Measurements from ENCODE around the gene TMEM179. TPM values are rescaled to one million over a fixed set of nuclear protein-coding genes. Genes with fewer than 3 reads are reported as not detected.

The TMEM179 gene
- total RNA-seq, 1 experiment from 2014 or later, result 11.4 TPM

DNA sequence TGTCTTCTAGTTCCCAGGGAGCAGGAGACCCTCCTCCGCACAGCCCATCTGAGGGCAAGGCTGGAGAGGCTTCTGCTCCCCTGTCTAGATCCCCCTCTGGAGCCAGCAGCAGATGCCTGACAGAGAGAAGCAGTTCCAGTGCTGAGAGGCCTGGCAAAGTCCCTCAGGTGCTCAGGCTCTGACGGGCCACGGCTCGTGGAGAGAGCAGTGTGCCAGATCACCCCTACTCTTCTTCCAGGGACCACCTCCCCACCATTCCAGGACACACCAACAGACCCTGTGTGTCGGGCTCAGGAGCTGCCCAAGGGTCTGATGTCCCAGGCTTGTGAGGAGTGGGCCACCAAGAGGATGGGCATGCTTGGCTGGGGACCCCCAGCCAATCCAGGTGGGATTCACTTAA is 47.5 kb downstream of the TMEM179 start:
- Histone ChIP-seq H3K27ac (ENCODE audit: insufficient read length, low read depth, low read length) (no peak overlapping the region), H4K20me1 (ENCODE audit: control insufficient read depth, insufficient read depth, insufficient read length) (no peaks in the 10 kb centered on the region), H4K91ac (ENCODE audit: insufficient read length, low read depth, low read length) (no peak overlapping the region), H3K79me1 (ENCODE audit: insufficient read depth, low read depth, low read length, poor library complexity, severe bottlenecking) (no peaks in the 10 kb centered on the region), H3K79me2 (ENCODE audit: insufficient read depth, low read length) (no peaks in the 10 kb centered on the region), H3K56ac (ENCODE audit: insufficient read length, low read depth, low read length) (no peak overlapping the region), H2BK12ac (ENCODE audit: insufficient read length, low read depth, low read length) (no peak overlapping the region), H3K9me3 (ENCODE audit: control insufficient read depth, low read depth, low read length) (no peaks in the 10 kb centered on the region), H2BK120ac (ENCODE audit: low read depth, low read length, poor library complexity, severe bottlenecking) (no peak overlapping the region), H3K18ac (ENCODE audit: insufficient read length, low read depth, low read length) (no peak overlapping the region), H2BK5ac (ENCODE audit: insufficient read length, low read length) (no peak overlapping the region), H3T11ph (ENCODE audit: low read length) (no peak overlapping the region), H3K14ac (ENCODE audit: insufficient read depth, low read length) (no peak overlapping the region; the same call in 1 of the 2 replicates), H3K4ac (ENCODE audit: low read depth, low read length) (no peak overlapping the region), H3K23me2 (ENCODE audit: insufficient read length, low read depth, low read length, poor library complexity, severe bottlenecking) (no peaks in the 10 kb centered on the region), H3K4me1 (ENCODE audit: insufficient read depth, low read length) (no peaks in the 10 kb centered on the region), H3K27me3 (ENCODE audit: insufficient read depth, low read length) (no peaks in the 10 kb centered on the region), H2AFZ (ENCODE audit: low read length) (no peak overlapping the region), H3K4me2 (ENCODE audit: insufficient read depth, insufficient read length, low read length) (no peak overlapping the region), H2BK20ac (ENCODE audit: low read depth, low read length, poor library complexity, severe bottlenecking) (no peak overlapping the region), H3K23ac (ENCODE audit: insufficient read length, low read depth, low read length) (no peak overlapping the region), H4K5ac (ENCODE audit: insufficient read length, low read depth, low read length) (no peak overlapping the region), H3K9ac (ENCODE audit: extremely low read depth, insufficient read length, low read length) (no peak overlapping the region), H2AK5ac (ENCODE audit: insufficient read length, low read length) (no peak overlapping the region), H2BK15ac (ENCODE audit: low read depth, low read length) (no peak overlapping the region), H4K8ac (replicated peaks; ENCODE audit: insufficient read length, low read depth, low read length) (no peak overlapping the region)
- WGBS (ENCODE audit: extremely low coverage, insufficient read length, low lambda C conversion rate), result no CpG with 5 or more reads among the region's 5 CpGs
- peaks cover 4% of the 10 kb centered on the region for H3K27me3 Mint-ChIP-seq (ENCODE audit: low read depth)
- H3K4me3 Mint-ChIP-seq, result no peak overlapping the region
- no peak for DNase-seq
- TF ChIP-seq, protein P1, sequence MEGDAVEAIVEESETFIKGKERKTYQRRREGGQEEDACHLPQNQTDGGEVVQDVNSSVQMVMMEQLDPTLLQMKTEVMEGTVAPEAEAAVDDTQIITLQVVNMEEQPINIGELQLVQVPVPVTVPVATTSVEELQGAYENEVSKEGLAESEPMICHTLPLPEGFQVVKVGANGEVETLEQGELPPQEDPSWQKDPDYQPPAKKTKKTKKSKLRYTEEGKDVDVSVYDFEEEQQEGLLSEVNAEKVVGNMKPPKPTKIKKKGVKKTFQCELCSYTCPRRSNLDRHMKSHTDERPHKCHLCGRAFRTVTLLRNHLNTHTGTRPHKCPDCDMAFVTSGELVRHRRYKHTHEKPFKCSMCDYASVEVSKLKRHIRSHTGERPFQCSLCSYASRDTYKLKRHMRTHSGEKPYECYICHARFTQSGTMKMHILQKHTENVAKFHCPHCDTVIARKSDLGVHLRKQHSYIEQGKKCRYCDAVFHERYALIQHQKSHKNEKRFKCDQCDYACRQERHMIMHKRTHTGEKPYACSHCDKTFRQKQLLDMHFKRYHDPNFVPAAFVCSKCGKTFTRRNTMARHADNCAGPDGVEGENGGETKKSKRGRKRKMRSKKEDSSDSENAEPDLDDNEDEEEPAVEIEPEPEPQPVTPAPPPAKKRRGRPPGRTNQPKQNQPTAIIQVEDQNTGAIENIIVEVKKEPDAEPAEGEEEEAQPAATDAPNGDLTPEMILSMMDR (conservative IDR thresholded peaks at IDR 0.05), result no peak
- H3K36me3 Mint-ChIP-seq (ENCODE audit: insufficient read depth in 1 of 3, low read depth in 3 of 3), result no peaks in the 10 kb centered on the region
- H3K4me1 Mint-ChIP-seq, result peaks cover 2 to 4% of the 10 kb centered on the region in 2 experiments; a peak in 2 of 4 replicates
- H3K27ac Mint-ChIP-seq, result no peak overlapping the region
- no peaks in the 10 kb centered on the region; a peak in 1 of 5 replicates for H3K9me3 Mint-ChIP-seq

All from H9 (cell line).